ENCODE results near the gene SH3GL1.

SH3GL1 gene

GRCh38 chr19:4320419-4320818 is 79.9 kb downstream of the SH3GL1 start:
- DNase-seq (ENCODE audit: low spot score in 2 of 2) (no peak), ATAC-seq (no peak)
- peaks cover 5% of the 10 kb centered on the region for H3K9me3 Mint-ChIP-seq
- H3K4me3 Mint-ChIP-seq = no peak overlapping the region
- H3K4me1 Mint-ChIP-seq = peaks cover 15% of the 10 kb centered on the region
- H3K27ac Mint-ChIP-seq = no peak overlapping the region
- H3K36me3 Mint-ChIP-seq = peaks cover 4% of the 10 kb centered on the region

- Mint-ChIP-seq H3K36me3 (peaks cover 4% of the 10 kb centered on the region), H3K4me1 (peaks cover 12% of the 10 kb centered on the region), H3K27ac (peak overlapping the region; percentile 36), H3K4me3 (no peak overlapping the region), H3K9me3 (peaks cover 5% of the 10 kb centered on the region)
- ATAC-seq = no peak
- DNase-seq (ENCODE audit: low spot score in 2 of 2) = no peak
Observed at GRCh38 chr19:4319067-4319718, 81.2 kb downstream of the SH3GL1 start.

- peaks cover 10% of the 10 kb centered on the region for H3K36me3 Mint-ChIP-seq
- no peak overlapping the region for H3K4me3 Mint-ChIP-seq
- DNase-seq (ENCODE audit: low spot score in 2 of 2) (no peak), ATAC-seq (no peak)
- peaks cover 12% of the 10 kb centered on the region for H3K4me1 Mint-ChIP-seq
- peaks cover 5% of the 10 kb centered on the region for H3K9me3 Mint-ChIP-seq
- peak overlapping the region; percentile 36 for H3K27ac Mint-ChIP-seq
Observed at GRCh38 chr19:4318460-4318859, 81.9 kb downstream of the SH3GL1 start.

GRCh38 chr19:4316956-4317355 is 83.4 kb downstream of the SH3GL1 start:
- Mint-ChIP-seq H3K4me3 (no peak overlapping the region), H3K9me3 (peaks cover 5% of the 10 kb centered on the region), H3K36me3 (peaks cover 14% of the 10 kb centered on the region), H3K27ac (no peak overlapping the region), H3K4me1 (peaks cover 12% of the 10 kb centered on the region)
- DNase-seq (ENCODE audit: low spot score in 2 of 2) (no peak), ATAC-seq (no peak)

GRCh38 chr19:4313847-4314490 is 86.4 kb downstream of the SH3GL1 start:
- no peak overlapping the region for H3K27ac Mint-ChIP-seq
- H3K4me3 Mint-ChIP-seq = no peak overlapping the region
- DNase-seq (ENCODE audit: low spot score in 2 of 2) = no peak
- peaks cover 25% of the 10 kb centered on the region for H3K36me3 Mint-ChIP-seq
- H3K9me3 Mint-ChIP-seq = no peaks in the 10 kb centered on the region
- no peak for ATAC-seq
- no peaks in the 10 kb centered on the region for H3K4me1 Mint-ChIP-seq

Data from stimulated activated effector memory CD8-positive, alpha-beta T cell treated with anti-CD3 and anti-CD28 coated beads, Interleukin-12 subunit alpha, Interleukin-12 subunit beta, amount 100 ng/mL, for 72 hours (primary cell).